T-cell (primary cell): ENCODE measurements around the gene EXOC6. TPM values are rescaled to one million over a fixed set of nuclear protein-coding genes. Genes with fewer than 3 reads are reported as not detected.

Source experiments
- ATAC-seq, 4 experiments: fragments of 200-7000 bp in 3 of 4; fragments of 150-1000 bp in 1 of 4; cut with Tn5 transposase; replicated peaks in 1 of 4; 1 replicate in 3 of 4; 2 replicates in 1 of 4; pipeline ENCODE4 v1.10.0; 2021; ENCODE audit warnings: moderate library complexity in 3 of 4, mild to moderate bottlenecking in 2 of 4, moderate number of reproducible peaks in 1 of 4
- CTCF ChIA-PET, 2 donors: fragments of 300-600 bp; sonication (Branson Sonifier 250); formaldehyde crosslinking; loops; one replicate each; lab custom pipeline; 2022; ENCODE audit warnings: antibody characterized with exemption in 2 of 2; lab: Charles Lee
- POLR2A ChIA-PET, 2 donors: fragments of 300-600 bp; sonication (Branson Sonifier 250); formaldehyde crosslinking; loops; one replicate each; lab custom pipeline; 2022; ENCODE audit warnings: antibody characterized with exemption in 2 of 2; lab: Charles Lee
- DNase-seq, 35 experiments: peaks; one replicate each; pipeline versions ENCODE4 v3.0.0 to v3.0.0-alpha.2; 2013 to 2023
- H3K27ac ChIP-seq: one replicate; pipeline ENCODE4 v1.5.1; 2013; ENCODE audit warnings: low read length
- H3K27me3 ChIP-seq, 2 experiments: replicated peaks in 1 of 2; 1 replicate in 1 of 2; 2 replicates in 1 of 2; pipeline versions ENCODE4 v1.6.1 to v1.7.0; 2013; ENCODE audit warnings: low read length in 1 of 2, mixed read lengths in 1 of 2; ENCODE audit not compliant: control insufficient read depth in 2 of 2, insufficient read depth in 2 of 2; ENCODE audit errors: extremely low read depth in 1 of 2
- H3K36me3 ChIP-seq, 2 donors: 1 replicate in 1 of 2; 2 replicates in 1 of 2; pipeline versions ENCODE4 v1.6.1 to v1.7.0; 2013; ENCODE audit warnings: low read length in 1 of 2; ENCODE audit not compliant: control insufficient read depth in 2 of 2, insufficient read depth in 1 of 2; ENCODE audit errors: extremely low read depth in 1 of 2
- H3K4me1 ChIP-seq, 2 experiments: 1 replicate in 1 of 2; 2 replicates in 1 of 2; pipeline versions ENCODE4 v1.6.1 to v1.7.0; 2013; ENCODE audit warnings: low read length in 2 of 2, mixed read lengths in 1 of 2; ENCODE audit not compliant: insufficient read depth in 2 of 2, control insufficient read depth in 1 of 2; ENCODE audit errors: extremely low read depth in 1 of 2
- H3K4me3 ChIP-seq, 2 donors: 1 replicate in 1 of 2; 2 replicates in 1 of 2; pipeline versions ENCODE4 v1.5.1 to v1.7.0; 2013; ENCODE audit warnings: mild to moderate bottlenecking in 2 of 2, low read length in 1 of 2, moderate library complexity in 1 of 2; ENCODE audit not compliant: control insufficient read depth in 1 of 2; ENCODE audit errors: extremely low read depth in 1 of 2
- H3K9me3 ChIP-seq: 2 replicates; pipeline ENCODE4 v1.7.0; 2013
- H3K27ac Mint-ChIP-seq, 2 donors: one replicate each; pipeline ENCODE4 v1.8.0; 2020 to 2021; ENCODE audit warnings: mild to moderate bottlenecking in 2 of 2, mixed read lengths in 2 of 2
- H3K27me3 Mint-ChIP-seq, 2 donors: one replicate each; pipeline ENCODE4 v1.8.0; 2021 to 2022; ENCODE audit warnings: mixed read lengths in 2 of 2
- H3K36me3 Mint-ChIP-seq: one replicate; pipeline ENCODE4 v1.8.0; 2021; ENCODE audit warnings: mixed read lengths
- H3K4me1 Mint-ChIP-seq, 3 donors: one replicate each; pipeline ENCODE4 v1.8.0; 2020 to 2022; ENCODE audit warnings: mixed read lengths in 3 of 3, mild to moderate bottlenecking in 1 of 3
- H3K4me3 Mint-ChIP-seq, 3 donors: one replicate each; pipeline ENCODE4 v1.8.0; 2020 to 2022; ENCODE audit warnings: mild to moderate bottlenecking in 3 of 3, mixed read lengths in 3 of 3, moderate library complexity in 3 of 3
- H3K9me3 Mint-ChIP-seq, 3 donors: one replicate each; pipeline ENCODE4 v1.8.0; 2020 to 2022; ENCODE audit warnings: mixed read lengths in 3 of 3
- WGBS: methylation state at CpG from one replicate; pipeline ENCODE4 v1.1.5; 2013; ENCODE audit warnings: missing lambda C conversion rate; ENCODE audit not compliant: insufficient coverage; 5-methylcytosine and 5-hydroxymethylcytosine counted together
- total RNA-seq, 35 experiments: library from RNA in 6 of 35; stranded (reverse) in 6 of 35; fragments of 120-200 nt in 1 of 35; gene quantifications; one replicate each; pipeline versions ENCODE4 v1.2.1 to v1.2.4 and lab custom pipeline; 2013 to 2026

Gene EXOC6
- total RNA-seq, 5 donors from 2014 or later (not counting 1 experiment from before 2014, with no cell fraction given), result 8.7 to 13.3 (median 9.7) TPM

DNA sequence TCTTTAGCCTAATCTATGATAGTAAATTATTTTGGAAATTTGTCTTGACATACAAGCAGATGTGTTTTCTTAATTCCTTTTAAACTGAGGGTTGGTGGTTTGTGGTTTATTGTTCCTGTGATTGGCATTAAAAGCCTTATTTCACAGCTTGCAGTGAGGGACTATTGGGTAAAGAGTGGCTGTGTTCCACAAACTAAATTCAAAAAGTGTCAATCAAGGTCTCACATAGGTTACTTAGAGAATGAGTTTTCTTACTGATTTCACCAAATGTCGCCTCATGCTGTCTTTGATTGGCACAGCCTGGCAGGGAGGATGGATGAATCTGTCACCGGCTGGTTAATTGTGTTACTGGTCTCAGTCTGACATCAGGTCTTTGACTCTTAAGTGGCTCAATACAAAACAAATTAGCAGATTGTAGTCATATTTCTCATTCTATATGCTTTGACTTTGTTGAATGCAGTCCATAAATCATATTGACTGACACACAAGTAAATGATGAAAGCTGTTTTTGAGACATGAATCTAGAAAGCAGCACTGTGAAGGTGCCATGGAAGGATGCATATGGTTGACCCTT lies 145.5 kb downstream of the EXOC6 start:
- Mint-ChIP-seq H3K9me3 (no peaks in the 10 kb centered on the region), H3K27ac (no peak overlapping the region), H3K4me3 (no peak overlapping the region), H3K4me1 (peaks cover 11 to 12% (median 11%) of the 10 kb centered on the region in 3 donors), H3K36me3 (peaks cover 8% of the 10 kb centered on the region), H3K27me3 (no peaks in the 10 kb centered on the region)
- POLR2A ChIA-PET, result no interaction called here
- no peak for DNase-seq
- CTCF ChIA-PET, result no interaction called here
- H3K36me3 ChIP-seq, result no peaks in the 10 kb centered on the region
- H3K9me3 ChIP-seq, result no peaks in the 10 kb centered on the region
- H3K4me3 ChIP-seq, result no peak overlapping the region
- no peak overlapping the region for H3K27ac ChIP-seq
- peaks cover 0 to 9% of the 10 kb centered on the region in 2 experiments for H3K4me1 ChIP-seq
- H3K27me3 ChIP-seq, result no peaks in the 10 kb centered on the region
- no peak for ATAC-seq
- WGBS, result 50% methylated on average over 2 of the region's 2 CpGs

DNA sequence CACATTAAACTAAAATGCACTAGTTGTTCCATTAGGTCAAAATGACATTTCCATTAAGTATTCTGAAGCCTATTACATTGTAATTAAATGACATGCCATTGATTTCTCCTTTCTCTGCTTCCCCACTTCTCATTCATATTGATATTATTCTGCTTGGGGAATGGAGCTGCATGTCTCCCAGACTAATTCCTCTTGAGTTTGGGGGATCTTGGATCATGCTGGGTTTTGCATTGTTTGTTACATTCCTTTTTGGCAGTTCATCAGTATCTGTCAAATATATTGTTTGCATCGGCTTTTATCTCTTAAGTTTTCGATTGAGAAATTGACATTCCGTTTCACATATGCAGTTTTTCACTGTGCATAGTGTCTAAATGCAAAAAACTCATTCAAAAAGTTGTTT lies 147.2 kb downstream of the EXOC6 start:
- Mint-ChIP-seq H3K4me3 (no peak overlapping the region), H3K9me3 (no peaks in the 10 kb centered on the region), H3K27ac (no peak overlapping the region), H3K36me3 (peaks cover 11% of the 10 kb centered on the region), H3K4me1 (peaks cover 9 to 11% (median 11%) of the 10 kb centered on the region in 3 donors), H3K27me3 (no peaks in the 10 kb centered on the region)
- Histone ChIP-seq H3K4me3 (no peak overlapping the region), H3K27ac (no peak overlapping the region), H3K36me3 (no peaks in the 10 kb centered on the region), H3K27me3 (no peaks in the 10 kb centered on the region), H3K9me3 (no peaks in the 10 kb centered on the region), H3K4me1 (peaks cover 0 to 9% of the 10 kb centered on the region in 2 experiments)
- ChIA-PET POLR2A (interaction anchor here (1.0 to 1.1 kb wide), 2 partner anchors 9 to 11 kb away, joined by 3 read pairs; no protein-coding TSS in a partner anchor), CTCF (interaction anchor here in 1 of 2 donors (0.6 kb wide), 2 partner anchors 113 to 411 kb away, joined by 3 to 6 read pairs; no protein-coding TSS in a partner anchor)
- 100% methylated on average over 1 of the region's 3 CpGs for WGBS
- no peak for DNase-seq
- ATAC-seq, result no peak

DNA sequence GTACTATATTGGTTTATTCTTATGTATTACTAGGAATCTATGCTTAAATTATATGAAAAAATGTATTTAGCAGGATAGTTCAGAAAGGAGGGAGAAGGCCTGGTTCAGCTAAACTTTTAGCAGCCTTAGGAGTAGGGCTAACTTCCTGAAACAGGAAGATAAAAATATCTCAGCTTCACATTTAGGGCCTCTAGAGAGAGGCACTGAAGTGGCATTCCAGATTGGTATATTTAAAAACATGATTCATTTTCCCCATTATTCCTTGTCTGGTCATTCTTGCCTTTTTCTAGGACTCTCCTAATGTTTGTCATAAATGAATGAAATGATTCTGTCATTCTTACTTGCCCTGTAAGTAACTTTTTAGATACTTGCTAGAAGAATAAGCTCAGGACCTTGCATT lies 149.3 kb downstream of the EXOC6 start:
- Histone ChIP-seq H3K4me3 (no peak overlapping the region), H3K36me3 (no peaks in the 10 kb centered on the region), H3K27me3 (no peaks in the 10 kb centered on the region), H3K27ac (no peak overlapping the region), H3K9me3 (no peaks in the 10 kb centered on the region), H3K4me1 (peaks cover 0 to 9% of the 10 kb centered on the region in 2 experiments)
- POLR2A ChIA-PET, result interaction anchor here in 1 of 2 donors (0.5 kb wide), 1 partner anchor 48 kb away, joined by 4 read pairs; no protein-coding TSS in a partner anchor
- Mint-ChIP-seq H3K4me1 (peaks cover 7 to 11% (median 8%) of the 10 kb centered on the region in 3 donors), H3K4me3 (no peak overlapping the region), H3K9me3 (no peaks in the 10 kb centered on the region), H3K27ac (no peak overlapping the region), H3K36me3 (peaks cover 22% of the 10 kb centered on the region), H3K27me3 (no peaks in the 10 kb centered on the region)
- no peak for ATAC-seq
- CTCF ChIA-PET, result no interaction called here
- no peak for DNase-seq

DNA sequence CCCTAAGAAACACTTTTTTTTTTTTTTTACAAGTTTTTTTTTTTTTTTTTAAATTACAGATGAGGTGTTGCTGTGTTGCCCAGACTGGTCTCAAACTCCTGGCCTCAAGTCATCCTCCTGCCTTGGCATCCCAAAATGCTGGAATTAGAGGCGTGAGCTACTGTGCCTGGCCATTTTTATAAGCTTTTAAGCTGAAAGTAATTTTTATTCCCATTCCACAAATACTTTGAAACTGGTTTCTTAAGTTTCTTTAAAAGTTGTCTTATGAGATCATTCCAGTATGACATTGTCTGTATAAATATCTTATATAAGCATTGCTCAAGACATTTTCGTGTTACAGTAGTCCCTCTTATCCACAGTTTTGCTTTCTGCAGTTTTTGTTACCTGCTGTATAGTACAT lies 150.9 kb downstream of the EXOC6 start:
- Histone ChIP-seq H3K4me1 (no peaks in the 10 kb centered on the region), H3K27ac (no peak overlapping the region), H3K36me3 (no peaks in the 10 kb centered on the region), H3K4me3 (no peak overlapping the region), H3K27me3 (no peaks in the 10 kb centered on the region), H3K9me3 (no peaks in the 10 kb centered on the region)
- ATAC-seq, result no peak
- H3K4me3 Mint-ChIP-seq, result no peak overlapping the region
- no peaks in the 10 kb centered on the region for H3K4me1 Mint-ChIP-seq
- WGBS, result no CpG with 5 or more reads among the region's 2 CpGs
- peaks cover 22% of the 10 kb centered on the region for H3K36me3 Mint-ChIP-seq
- POLR2A ChIA-PET, result interaction anchor here (0.6 to 0.7 kb wide), 2 partner anchors 13 to 817 kb away, joined by 3 to 5 read pairs; no protein-coding TSS in a partner anchor
- no peaks in the 10 kb centered on the region for H3K27me3 Mint-ChIP-seq
- H3K27ac Mint-ChIP-seq, result no peak overlapping the region
- no peaks in the 10 kb centered on the region for H3K9me3 Mint-ChIP-seq
- DNase-seq, result no peak
- CTCF ChIA-PET, result interaction anchor here (0.6 to 0.7 kb wide), 6 partner anchors 17 to 680 kb away, joined by 3 to 10 read pairs (median 6); no protein-coding TSS in a partner anchor

DNA sequence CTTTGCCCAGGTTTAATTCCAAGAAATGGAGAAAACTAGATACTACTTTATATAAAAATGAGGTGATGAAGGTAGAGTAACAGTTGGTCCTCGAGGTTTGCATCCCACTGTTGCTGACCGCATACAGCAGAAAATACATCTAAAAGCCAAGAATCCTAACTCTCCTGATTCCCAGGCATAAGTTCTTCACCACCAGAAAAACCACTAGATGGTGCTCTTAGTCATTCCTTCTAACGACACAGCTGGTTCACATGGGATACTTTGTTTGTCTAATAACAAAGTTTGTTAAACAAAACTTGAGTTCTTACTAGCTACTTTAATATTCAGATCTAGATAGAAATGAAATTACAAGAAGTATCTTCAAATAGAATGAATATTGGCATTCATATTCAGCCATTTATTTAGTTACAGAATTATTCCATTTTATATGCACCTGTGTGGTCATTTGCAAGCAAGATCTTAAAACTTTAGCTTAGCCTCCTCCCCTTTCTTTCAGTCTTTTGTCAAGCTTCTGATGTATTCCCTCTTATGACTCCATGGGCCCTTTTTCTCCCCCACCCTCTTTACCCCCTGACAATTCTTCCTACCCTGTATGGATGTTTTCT lies 158.2 kb downstream of the EXOC6 start:
- POLR2A ChIA-PET, result interaction anchor here (0.6 to 0.9 kb wide), 2 partner anchors 10 to 11 kb away, joined by 3 read pairs; no protein-coding TSS in a partner anchor
- no peaks in the 10 kb centered on the region for H3K27me3 ChIP-seq
- H3K27me3 Mint-ChIP-seq, result no peaks in the 10 kb centered on the region

GRCh38 chr10:93015722-93016121 lies 167.4 kb downstream of the EXOC6 start:
- Mint-ChIP-seq H3K9me3 (no peaks in the 10 kb centered on the region), H3K36me3 (peaks cover 14% of the 10 kb centered on the region), H3K4me3 (no peak overlapping the region), H3K4me1 (no peaks in the 10 kb centered on the region), H3K27ac (no peak overlapping the region), H3K27me3 (no peaks in the 10 kb centered on the region)
- ChIA-PET POLR2A (no interaction called here), CTCF (interaction anchor here in 1 of 2 donors (1.0 kb wide), 1 partner anchor 29 kb away, joined by 3 read pairs; no protein-coding TSS in a partner anchor)
- Histone ChIP-seq H3K4me1 (no peaks in the 10 kb centered on the region), H3K27ac (no peak overlapping the region), H3K36me3 (peaks cover 0 to 2% of the 10 kb centered on the region in 2 donors), H3K27me3 (no peaks in the 10 kb centered on the region), H3K9me3 (no peaks in the 10 kb centered on the region), H3K4me3 (no peak overlapping the region)
- ATAC-seq (no peak), DNase-seq (no peak)
- no CpG with 5 or more reads among the region's 3 CpGs for WGBS

More for the DNA sequence above, 158.2 kb downstream of the EXOC6 start:
- Histone ChIP-seq H3K4me3 (no peak overlapping the region), H3K9me3 (no peaks in the 10 kb centered on the region), H3K27ac (no peak overlapping the region), H3K36me3 (peaks cover 0 to 3% of the 10 kb centered on the region in 2 donors), H3K4me1 (no peaks in the 10 kb centered on the region)
- no peak overlapping the region for H3K4me3 Mint-ChIP-seq
- H3K4me1 Mint-ChIP-seq, result no peaks in the 10 kb centered on the region
- DNase-seq (peak in 1 of 35 experiments; percentile 13), ATAC-seq (no peak)
- no CpG with 5 or more reads among the region's 3 CpGs for WGBS
- CTCF ChIA-PET, result no interaction called here
- H3K9me3 Mint-ChIP-seq, result no peaks in the 10 kb centered on the region
- H3K36me3 Mint-ChIP-seq, result peaks cover 25% of the 10 kb centered on the region
- H3K27ac Mint-ChIP-seq, result no peak overlapping the region
